Measurements from ENCODE around the gene MAMSTR.
"Not testable (repeated sequence)": the region's sequence is repeated elsewhere in the genome, so short reads cannot be mapped to it uniquely, and the experiment has no call there.

Gene MAMSTR

DNA sequence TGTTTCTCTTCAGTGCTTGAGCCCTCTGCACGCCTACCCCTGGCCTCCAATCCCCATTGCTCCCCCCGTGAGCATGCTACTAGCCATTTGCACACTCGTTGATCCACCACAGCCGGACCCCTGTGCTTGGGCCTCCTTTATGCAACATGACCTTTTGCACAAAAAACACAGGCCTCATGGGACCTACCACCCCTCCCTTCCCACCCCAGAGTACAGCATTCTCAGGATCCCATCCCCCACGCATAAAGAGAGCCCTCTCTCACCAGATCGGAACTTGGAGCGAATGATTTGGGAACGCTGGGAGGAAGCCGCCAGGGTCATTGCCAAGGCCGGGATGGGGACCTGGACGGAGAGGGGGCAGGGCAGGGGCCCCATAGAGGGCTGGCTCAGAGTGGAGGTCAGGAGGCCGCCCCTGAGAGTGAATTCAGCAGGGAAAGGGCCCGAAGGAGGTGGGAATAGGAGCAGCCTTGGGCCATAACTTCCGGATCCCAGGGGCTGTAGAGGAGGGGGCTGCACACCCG, 754 bp downstream of the MAMSTR start:
- no peak for DNase-seq (ENCODE audit: low spot score)

DNA sequence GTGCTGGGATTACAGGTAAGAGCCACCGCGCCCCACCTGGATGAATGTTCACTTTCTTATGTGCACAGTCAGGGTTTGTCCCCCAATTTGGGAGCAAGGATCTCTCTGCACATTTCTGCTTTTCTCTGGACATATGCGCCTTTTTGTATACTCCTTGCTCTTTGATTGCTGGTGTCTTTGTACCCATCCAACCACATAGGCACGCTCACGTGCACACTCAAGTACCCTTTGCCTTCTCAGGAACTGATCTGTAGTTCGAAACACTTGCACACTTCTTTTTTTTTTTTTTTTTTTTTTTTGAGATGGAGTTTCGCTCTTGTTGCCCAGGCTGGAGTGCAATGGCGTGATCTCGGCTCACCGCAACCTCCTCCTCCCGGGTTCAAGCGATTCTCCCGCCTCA, 1.4 kb downstream of the MAMSTR start:
- DNase-seq (ENCODE audit: low spot score), result not testable (repeated sequence)

- DNase-seq (ENCODE audit: low spot score), result no peak
Observed at GRCh38 chr19:48716562-48717291, 2.8 kb downstream of the MAMSTR start.

GRCh38 chr19:48715681-48716171, 3.8 kb downstream of the MAMSTR start:
- DNase-seq (ENCODE audit: low spot score), result no peak

DNA sequence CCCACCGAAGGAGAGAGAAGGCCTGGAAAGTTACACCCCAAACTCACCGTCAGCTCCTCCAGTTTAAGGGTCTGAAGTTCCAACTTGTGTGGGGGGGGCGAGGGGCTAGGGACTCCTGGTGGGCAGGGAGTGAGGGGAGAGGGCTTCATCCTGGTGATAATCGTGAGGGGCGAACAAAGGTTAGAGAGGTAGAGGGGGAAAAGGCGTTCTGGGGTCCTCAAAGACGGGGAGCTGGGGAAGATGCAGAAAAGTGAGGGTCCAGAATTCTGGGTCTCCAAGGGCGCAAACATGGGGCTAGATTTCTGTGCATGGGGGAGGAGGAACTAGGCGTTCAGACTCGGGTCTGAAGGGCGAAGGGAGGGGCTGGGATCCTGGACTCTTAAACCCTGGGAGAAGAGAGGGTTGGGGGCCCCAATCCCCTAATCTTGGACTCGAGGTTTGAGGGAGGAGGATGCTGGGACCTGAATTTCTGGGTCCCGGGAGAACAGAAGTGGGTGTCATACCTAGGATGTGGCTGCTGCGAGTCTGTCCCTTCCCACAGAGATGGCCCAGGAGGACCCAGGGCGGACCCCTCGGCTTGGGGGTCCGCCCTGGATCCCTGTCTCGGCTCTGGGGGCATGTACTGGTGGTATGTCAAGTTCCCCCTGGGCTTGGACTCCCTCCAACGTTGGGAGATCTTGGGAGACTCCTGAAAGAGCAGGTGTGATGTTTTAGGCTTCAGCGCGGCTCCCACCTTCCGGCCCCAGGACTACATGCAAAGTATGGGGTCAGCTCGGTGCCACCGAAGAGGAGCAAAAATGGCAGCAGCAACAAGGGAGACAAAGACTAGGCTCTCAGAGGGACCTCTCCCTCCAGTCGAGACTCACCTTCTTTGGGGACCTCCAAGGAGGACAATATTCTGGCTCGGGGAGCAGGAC, 4.5 kb downstream of the MAMSTR start:
- DNase-seq (ENCODE audit: low spot score), result no peak

- DNase-seq (ENCODE audit: low spot score), result peak; percentile 99
Observed at GRCh38 chr19:48713864-48714755, 5.4 kb downstream of the MAMSTR start.

DNA sequence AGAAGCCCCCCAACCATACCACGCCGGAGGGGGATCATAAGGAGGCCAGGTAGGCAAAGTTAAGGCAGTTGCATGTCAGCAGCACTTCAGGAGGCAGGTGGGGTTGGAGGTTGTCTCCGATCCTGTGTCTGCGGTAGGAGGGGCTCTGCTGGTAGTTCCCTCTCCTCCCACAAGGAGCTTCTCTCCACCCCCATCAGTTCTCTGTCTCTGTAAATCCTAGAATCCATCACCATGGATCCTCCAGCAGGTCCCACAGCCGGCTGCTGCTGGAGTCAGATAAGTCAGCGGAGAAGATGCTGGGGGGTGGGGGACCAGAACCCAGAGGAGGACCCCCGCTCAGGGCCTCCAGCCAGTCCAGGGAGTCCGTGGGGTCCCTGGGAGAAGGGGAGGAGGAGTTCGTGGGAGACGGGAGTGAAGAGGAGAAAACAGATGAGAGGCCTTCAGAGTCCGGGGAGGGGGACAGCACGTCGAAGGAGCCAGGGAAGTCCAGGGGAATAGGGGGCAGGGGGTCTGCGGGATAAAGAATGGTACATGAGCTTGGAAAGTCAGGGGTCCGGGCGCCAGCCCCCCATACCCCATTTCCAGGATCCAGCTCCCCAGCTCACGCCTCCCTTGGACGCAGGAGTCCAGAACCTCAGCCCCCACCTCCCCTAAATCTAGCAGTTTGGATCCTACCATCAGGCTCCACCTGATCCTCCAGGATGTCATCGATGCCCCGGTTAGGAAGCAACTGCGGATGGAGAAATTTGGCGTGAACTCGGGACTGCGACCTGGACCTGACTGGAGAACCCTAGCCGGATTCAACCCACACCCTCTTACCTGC, 6.3 kb downstream of the MAMSTR start:
- peak; percentile 66 for DNase-seq (ENCODE audit: low spot score)

GRCh38 chr19:48711106-48711662, 8.3 kb downstream of the MAMSTR start:
- DNase-seq (ENCODE audit: low spot score), result no peak

GRCh38 chr19:48708471-48708870, 11.1 kb downstream of the MAMSTR start:
- DNase-seq (ENCODE audit: low spot score), result no peak

- no peak for DNase-seq (ENCODE audit: low spot score)
Observed at GRCh38 chr19:48705431-48705830, 14.1 kb downstream of the MAMSTR start.

DNA sequence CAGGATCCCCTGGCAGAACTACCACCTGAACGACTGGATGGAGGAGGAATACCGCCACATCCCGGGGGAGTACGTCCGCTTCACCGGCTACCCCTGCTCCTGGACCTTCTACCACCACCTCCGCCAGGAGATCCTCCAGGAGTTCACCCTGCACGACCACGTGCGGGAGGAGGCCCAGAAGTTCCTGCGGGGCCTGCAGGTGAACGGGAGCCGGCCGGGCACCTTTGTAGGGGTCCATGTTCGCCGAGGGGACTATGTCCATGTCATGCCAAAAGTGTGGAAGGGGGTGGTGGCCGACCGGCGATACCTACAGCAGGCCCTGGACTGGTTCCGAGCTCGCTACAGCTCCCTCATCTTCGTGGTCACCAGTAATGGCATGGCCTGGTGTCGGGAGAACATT, 16.2 kb downstream of the MAMSTR start:
- DNase-seq (ENCODE audit: low spot score), result no peak

GRCh38 chr19:48702701-48703100, 16.8 kb downstream of the MAMSTR start:
- DNase-seq (ENCODE audit: low spot score), result no peak

GRCh38 chr19:48698046-48698445, 21.5 kb downstream of the MAMSTR start:
- DNase-seq (ENCODE audit: low spot score), result no peak

GRCh38 chr19:48696353-48697010, 23.0 kb downstream of the MAMSTR start:
- no peak for DNase-seq (ENCODE audit: low spot score)

DNA sequence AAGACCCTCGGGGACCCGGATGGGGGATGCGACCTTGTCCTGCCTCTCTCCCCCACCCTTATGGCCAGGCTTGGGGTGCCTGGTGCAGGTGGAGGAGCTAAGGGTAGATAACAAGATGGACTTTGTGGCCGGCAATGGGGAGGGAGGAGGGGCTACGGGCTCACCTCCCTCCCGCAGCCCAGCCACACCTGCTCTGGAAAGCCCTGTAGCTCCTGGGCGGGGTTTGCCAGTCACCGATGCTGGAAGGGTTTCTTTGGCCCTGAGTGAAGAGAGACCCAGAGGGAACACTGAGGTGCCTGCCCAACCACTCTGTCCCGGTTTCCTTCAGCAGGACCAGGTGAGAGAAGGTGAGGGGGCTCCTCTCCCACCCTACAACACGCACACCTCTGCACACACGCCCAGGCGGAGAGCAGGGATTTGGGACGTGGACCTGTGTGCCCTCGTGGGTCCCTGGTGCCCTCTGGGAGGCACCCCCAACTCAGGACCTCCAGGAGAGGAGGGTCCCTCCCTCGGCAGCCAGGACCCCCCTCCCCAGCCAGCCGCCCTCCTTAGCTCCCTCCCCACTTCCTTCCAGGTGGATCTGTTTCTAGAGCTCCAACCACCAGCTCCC, 23.7 kb downstream of the MAMSTR start, which contains the start of gene FUT2:
Gene FUT2 (plus strand): TSS at position 229 of the 610 bp plus-strand sequence. CDS start 6,986 bp downstream, outside the sequence.
- no peak for DNase-seq (ENCODE audit: low spot score)

GRCh38 chr19:48693629-48694028, 25.9 kb downstream of the MAMSTR start:
- DNase-seq (ENCODE audit: low spot score), result not testable (repeated sequence)

DNA sequence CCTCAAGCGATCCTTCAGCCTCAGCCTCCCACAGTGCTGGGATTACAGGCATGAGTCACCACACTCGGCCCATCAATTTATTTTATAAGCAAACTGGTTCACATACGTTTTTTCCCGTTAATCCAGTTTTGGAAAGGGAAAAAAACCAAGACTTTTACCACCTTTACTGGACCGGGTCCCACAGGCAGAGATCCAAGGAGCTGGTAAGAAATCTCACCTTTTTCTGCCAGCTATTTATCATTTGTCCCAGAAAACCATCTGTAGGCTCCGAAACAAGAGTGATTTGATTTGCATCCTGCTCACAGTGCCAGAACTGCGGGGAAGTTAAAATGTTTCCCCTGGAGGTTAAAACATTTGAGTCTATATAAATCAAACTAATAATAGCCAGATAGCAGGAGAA, 30.1 kb downstream of the MAMSTR start:
- no peak for DNase-seq (ENCODE audit: low spot score)

DNA sequence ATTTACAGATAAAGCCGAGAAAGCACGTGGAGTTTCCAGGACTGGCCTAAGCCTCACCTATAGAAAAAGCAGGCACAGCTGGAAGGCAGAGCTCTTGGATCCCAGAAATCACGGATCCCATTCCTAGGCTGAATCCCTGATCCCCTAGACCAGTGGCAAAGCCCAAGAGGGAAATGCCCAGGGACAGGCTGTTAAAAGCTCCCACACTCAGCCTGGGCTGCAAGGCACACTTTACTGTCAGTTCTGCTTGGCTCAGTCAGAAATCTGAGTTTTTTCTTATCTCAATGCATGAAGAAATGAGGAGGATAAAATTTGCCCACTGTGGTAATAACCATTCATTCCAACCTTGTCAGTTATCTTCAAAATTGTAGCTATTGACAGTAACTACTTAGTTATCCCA, 31.7 kb downstream of the MAMSTR start:
- DNase-seq (ENCODE audit: low spot score), result no peak

GRCh38 chr19:48686637-48687036, 32.9 kb downstream of the MAMSTR start:
- DNase-seq (ENCODE audit: low spot score), result not testable (repeated sequence)
